Measurements from ENCODE around the gene L3MBTL1.
A peak's percentile ranks its signal among the peaks of the same experiment; 100 is the strongest.

L3MBTL1 gene

GRCh38 chr20:43507150-43508080, at the start of gene L3MBTL1:
L3MBTL1 (plus strand) TSS chr20:43507697; CDS start chr20:43513504, 5,807 bp downstream.
- peak within 1 kb of the TSS; percentile 63 for H3K4me3 ChIP-seq (ENCODE audit: low read depth, low read length)
- no peak for TF ChIP-seq CTCF (IDR thresholded peaks at IDR 0.05; ENCODE audit: low read depth, low read length)

GRCh38 chr20:43458422-43458924, 49.0 kb upstream of the L3MBTL1 start:
- TF ChIP-seq CTCF (IDR thresholded peaks at IDR 0.05; ENCODE audit: low read depth, low read length) = no peak
- peak overlapping the region; percentile 92 for H3K4me3 ChIP-seq (ENCODE audit: low read depth, low read length)

- TF ChIP-seq CTCF (IDR thresholded peaks at IDR 0.05; ENCODE audit: low read depth, low read length) = no peak
- H3K4me3 ChIP-seq (ENCODE audit: low read depth, low read length) = peak overlapping the region; percentile 92
Measured at GRCh38 chr20:43459022-43459942, 48.2 kb upstream of the L3MBTL1 start.

GRCh38 chr20:43460172-43460829, 47.2 kb upstream of the L3MBTL1 start:
- no peak overlapping the region for H3K4me3 ChIP-seq (ENCODE audit: low read depth, low read length)
- TF ChIP-seq CTCF (IDR thresholded peaks at IDR 0.05; ENCODE audit: low read depth, low read length) = no peak

GRCh38 chr20:43460830-43461200, 46.7 kb upstream of the L3MBTL1 start:
- no peak overlapping the region for H3K4me3 ChIP-seq (ENCODE audit: low read depth, low read length)
- no peak for TF ChIP-seq CTCF (IDR thresholded peaks at IDR 0.05; ENCODE audit: low read depth, low read length)

- H3K4me3 ChIP-seq (ENCODE audit: low read depth, low read length) = no peak overlapping the region
- no peak for TF ChIP-seq CTCF (IDR thresholded peaks at IDR 0.05; ENCODE audit: low read depth, low read length)
Measured at GRCh38 chr20:43461894-43462659, 45.4 kb upstream of the L3MBTL1 start.
